Measurements from ENCODE around the gene TMEM273.
"Not testable (repeated sequence)": the region's sequence is repeated elsewhere in the genome, so short reads cannot be mapped to it uniquely, and the experiment has no call there.

Gene TMEM273

DNA sequence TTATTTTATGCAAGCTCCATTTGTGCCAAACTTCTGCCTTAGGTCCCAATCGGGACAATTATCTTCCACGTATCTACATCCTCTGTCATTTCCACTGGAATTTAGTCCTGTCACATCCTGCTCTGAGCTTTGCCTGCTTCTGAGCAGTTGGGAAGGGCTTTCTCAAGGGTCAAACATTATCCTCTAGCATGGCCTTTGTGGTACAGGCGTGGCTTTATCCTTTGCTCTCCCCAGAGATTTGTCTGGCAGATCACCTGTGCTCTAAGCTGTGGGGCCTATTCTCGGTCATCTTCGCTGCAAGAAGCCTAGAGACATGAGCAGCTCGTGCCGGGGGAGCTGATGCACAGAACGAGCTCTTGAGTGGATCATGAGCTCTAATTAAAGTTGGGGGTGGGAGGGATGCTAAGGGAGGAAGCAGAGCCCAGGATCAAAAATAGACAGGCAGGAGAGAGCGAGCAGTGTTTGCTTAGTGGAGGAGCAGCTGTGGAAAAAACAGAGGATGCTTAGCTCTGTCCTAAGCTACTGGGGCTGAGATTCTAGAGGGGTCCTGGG is 19.8 kb upstream of the TMEM273 start:
- DNase-seq (ENCODE audit: extremely low read depth, low read depth) = no peak
- H3K4me3 ChIP-seq (replicated peaks; ENCODE audit: low read depth, low read length) = no peak overlapping the region
- TF ChIP-seq, protein P1, sequence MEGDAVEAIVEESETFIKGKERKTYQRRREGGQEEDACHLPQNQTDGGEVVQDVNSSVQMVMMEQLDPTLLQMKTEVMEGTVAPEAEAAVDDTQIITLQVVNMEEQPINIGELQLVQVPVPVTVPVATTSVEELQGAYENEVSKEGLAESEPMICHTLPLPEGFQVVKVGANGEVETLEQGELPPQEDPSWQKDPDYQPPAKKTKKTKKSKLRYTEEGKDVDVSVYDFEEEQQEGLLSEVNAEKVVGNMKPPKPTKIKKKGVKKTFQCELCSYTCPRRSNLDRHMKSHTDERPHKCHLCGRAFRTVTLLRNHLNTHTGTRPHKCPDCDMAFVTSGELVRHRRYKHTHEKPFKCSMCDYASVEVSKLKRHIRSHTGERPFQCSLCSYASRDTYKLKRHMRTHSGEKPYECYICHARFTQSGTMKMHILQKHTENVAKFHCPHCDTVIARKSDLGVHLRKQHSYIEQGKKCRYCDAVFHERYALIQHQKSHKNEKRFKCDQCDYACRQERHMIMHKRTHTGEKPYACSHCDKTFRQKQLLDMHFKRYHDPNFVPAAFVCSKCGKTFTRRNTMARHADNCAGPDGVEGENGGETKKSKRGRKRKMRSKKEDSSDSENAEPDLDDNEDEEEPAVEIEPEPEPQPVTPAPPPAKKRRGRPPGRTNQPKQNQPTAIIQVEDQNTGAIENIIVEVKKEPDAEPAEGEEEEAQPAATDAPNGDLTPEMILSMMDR (IDR thresholded peaks at IDR 0.05; ENCODE audit: low read depth, low read length, missing control alignments) = no peak

DNA sequence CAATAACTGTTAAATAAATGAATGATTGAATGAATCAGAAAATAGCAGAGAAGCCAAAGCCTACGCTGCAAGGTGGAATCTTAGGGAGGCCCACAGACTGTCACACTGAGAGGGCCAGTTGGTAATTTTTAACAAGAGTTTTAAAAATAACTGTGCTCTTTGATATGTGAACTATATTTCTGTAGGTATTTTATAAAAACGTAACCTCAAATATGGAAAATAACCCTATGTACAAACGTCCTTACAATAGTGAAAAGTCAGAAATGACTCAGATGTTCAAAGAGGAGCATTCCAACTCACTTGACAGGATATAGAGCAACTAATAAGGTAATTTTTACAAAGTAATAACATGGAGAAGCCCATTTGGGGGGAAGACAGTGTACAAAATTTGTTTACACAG is 18.9 kb upstream of the TMEM273 start:
- H3K4me3 ChIP-seq (replicated peaks; ENCODE audit: low read depth, low read length) = no peak overlapping the region
- DNase-seq (ENCODE audit: extremely low read depth, low read depth) = no peak
- TF ChIP-seq, protein P1 (IDR thresholded peaks at IDR 0.05; ENCODE audit: low read depth, low read length, missing control alignments) = no peak

DNA sequence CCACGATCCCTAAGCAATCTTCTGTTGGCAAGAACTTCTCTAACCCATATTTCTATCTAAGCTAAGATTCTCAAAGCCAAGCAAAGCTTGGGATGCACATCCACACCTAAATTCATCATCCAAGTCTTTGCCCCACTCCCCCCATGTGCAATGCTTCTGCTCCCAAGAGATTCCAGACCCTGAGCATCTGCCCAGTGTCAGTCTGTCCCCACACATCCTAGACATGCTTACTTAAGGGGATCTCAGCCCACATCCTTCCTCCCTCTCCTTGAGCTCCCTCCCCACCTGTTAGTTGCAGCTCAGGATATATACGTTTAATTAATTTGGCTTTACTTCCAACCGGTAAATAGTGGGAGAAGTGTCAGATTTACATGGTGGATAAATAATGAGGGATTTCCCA is 17.0 kb upstream of the TMEM273 start:
- TF ChIP-seq, protein P1 (IDR thresholded peaks at IDR 0.05; ENCODE audit: low read depth, low read length, missing control alignments) = no peak
- H3K4me3 ChIP-seq (replicated peaks; ENCODE audit: low read depth, low read length) = no peak overlapping the region
- no peak for DNase-seq (ENCODE audit: extremely low read depth, low read depth)

DNA sequence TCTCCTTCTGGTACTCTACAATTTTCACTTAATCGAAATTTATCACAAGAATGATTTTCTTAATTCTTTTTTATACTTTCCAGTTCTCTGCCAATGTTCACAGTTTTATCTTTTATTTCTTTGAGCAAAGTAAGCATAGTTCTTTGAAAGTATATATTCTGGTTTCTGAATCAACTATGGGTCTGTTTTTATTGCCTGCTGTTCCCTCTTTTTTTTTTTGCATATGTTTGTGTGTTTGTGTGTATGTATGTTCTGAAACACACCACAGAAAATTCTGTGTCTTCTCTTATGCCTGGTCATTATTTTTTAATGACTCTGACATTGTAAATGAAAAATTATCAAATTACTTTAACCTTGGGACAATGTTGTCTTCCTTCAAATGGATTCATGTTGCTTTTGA is 15.9 kb upstream of the TMEM273 start:
- DNase-seq (ENCODE audit: extremely low read depth, low read depth) = no peak
- TF ChIP-seq, protein P1 (IDR thresholded peaks at IDR 0.05; ENCODE audit: low read depth, low read length, missing control alignments) = no peak
- no peak overlapping the region for H3K4me3 ChIP-seq (replicated peaks; ENCODE audit: low read depth, low read length)

DNA sequence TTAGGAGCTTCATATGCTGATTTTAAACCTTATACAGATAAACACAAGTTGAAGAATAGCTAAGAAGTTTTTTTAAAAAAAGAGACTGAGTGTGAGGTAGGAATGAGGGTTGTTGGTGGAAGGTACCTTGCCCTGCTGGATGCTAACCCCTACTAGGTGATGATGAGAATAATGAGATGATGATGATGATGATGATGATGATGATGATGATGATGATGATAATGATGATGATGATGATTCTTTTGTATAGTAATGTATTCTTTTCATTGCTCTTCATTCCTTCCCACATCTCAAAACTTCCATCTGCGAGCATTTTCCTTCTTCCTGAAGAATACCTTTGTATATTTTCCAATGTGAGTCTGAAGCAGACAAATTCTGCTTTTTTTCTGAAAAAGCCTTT is 14.1 kb upstream of the TMEM273 start:
- TF ChIP-seq, protein P1 (IDR thresholded peaks at IDR 0.05; ENCODE audit: low read depth, low read length, missing control alignments) = no peak
- DNase-seq (ENCODE audit: extremely low read depth, low read depth) = no peak
- no peak overlapping the region for H3K4me3 ChIP-seq (replicated peaks; ENCODE audit: low read depth, low read length)

DNA sequence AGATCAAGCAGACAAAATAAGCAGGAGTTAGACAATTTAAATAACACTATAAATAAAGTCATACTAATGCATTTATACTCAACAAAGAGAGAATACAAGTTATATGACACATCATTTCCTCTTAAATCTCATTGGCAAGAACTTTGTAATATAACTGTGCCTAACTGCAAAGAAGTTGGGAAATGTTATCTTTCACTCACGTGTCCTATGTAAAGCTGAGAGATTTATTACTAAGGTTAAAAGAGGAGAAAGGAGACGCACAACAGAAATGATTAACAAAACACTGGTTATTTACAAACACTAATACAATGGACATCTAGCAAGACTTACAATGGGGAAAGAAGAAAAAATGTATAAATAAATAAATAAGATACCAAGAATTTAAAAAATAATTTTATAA is 12.7 kb upstream of the TMEM273 start:
- DNase-seq (ENCODE audit: extremely low read depth, low read depth) = no peak
- TF ChIP-seq, protein P1 (IDR thresholded peaks at IDR 0.05; ENCODE audit: low read depth, low read length, missing control alignments) = no peak
- H3K4me3 ChIP-seq (replicated peaks; ENCODE audit: low read depth, low read length) = no peak overlapping the region

DNA sequence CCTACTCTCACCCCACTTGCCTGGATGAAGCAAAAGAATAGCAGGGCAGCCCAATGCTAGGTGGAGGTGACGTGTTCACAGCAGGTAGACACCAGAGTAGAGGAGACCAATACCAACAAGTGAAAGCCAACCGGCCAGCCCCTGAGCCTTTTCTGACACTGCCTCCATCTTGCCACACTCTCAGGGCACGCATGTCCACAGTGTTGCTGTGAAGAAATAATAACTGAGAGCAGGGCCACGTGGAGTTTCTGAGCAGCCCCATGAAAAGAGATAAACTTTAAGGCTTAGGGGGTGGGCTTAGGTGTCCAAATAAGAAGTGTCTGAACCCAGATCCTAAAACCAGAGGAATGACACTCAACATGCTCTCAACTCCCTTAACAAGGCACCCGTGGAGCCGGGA is 9.0 kb upstream of the TMEM273 start:
- TF ChIP-seq, protein P1 (IDR thresholded peaks at IDR 0.05; ENCODE audit: low read depth, low read length, missing control alignments) = no peak

DNA sequence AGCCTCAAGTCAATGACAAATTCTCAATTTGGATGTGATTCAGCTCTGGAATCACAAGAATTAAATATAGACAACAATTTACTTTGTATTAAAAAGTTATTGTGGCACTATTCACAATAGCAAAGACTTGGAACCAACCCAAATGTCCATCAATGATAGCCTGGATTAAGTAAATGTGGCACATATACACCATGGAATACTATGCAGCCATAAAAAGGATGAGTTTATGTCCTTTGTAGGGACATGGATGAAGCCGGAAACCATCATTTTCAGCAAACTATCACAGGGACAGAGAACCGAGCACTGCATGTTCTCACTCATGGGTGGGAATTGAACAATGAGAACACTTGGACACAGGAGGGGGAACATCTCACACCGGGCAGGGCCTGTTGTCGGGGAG is 7.7 kb upstream of the TMEM273 start:
- DNase-seq (ENCODE audit: extremely low read depth, low read depth); H3K4me3 ChIP-seq (replicated peaks; ENCODE audit: low read depth, low read length): not testable (repeated sequence)

More for the DNA sequence above, 9.0 kb upstream of the TMEM273 start:
- DNase-seq (ENCODE audit: extremely low read depth, low read depth) = no peak
- no peak overlapping the region for H3K4me3 ChIP-seq (replicated peaks; ENCODE audit: low read depth, low read length)
